H1 (cell line): ENCODE measurements around the gene MADD.

Experiments used
- CTCF ChIP-seq, 3 experiments: IDR thresholded peaks; 1 replicate in 2 of 3; 2 replicates in 1 of 3; pipeline versions ENCODE4 v1.5.1 to v1.6.1; 2011; ENCODE audit warnings: low read length in 3 of 3, mild to moderate bottlenecking in 3 of 3, inconsistent platforms in 2 of 3, low read depth in 1 of 3, moderate library complexity in 1 of 3; ENCODE audit not compliant: insufficient read depth in 1 of 3; ENCODE audit errors: control extremely low read depth in 1 of 3
- EP300 ChIP-seq, 2 experiments: IDR thresholded peaks; 1 replicate in 1 of 2; 2 replicates in 1 of 2; pipeline ENCODE4 v1.6.1; 2011 to 2012; ENCODE audit warnings: low read depth in 2 of 2, low read length in 2 of 2, mild to moderate bottlenecking in 2 of 2, borderline replicate concordance in 1 of 2, inconsistent platforms in 1 of 2, moderate library complexity in 1 of 2
- GTF2F1 ChIP-seq: IDR thresholded peaks from 2 replicates; pipeline ENCODE4 v1.6.1; 2012; ENCODE audit warnings: low read depth, low read length, improper control_type of control experiment, borderline replicate concordance
- JUND ChIP-seq: IDR thresholded peaks from 2 replicates; pipeline ENCODE4 v1.6.1; 2011; ENCODE audit warnings: mild to moderate bottlenecking, improper control_type of control experiment, low read length
- KDM5A ChIP-seq: fragments of 200-600 bp; IDR thresholded peaks from 2 replicates; pipeline ENCODE4 v1.7.1; 2012; ENCODE audit warnings: mild to moderate bottlenecking, low read length, inconsistent platforms, mixed read lengths
- PHF8 ChIP-seq: fragments of 200-600 bp; sonication (generic); conservative IDR thresholded peaks from 2 replicates; pipeline ENCODE4 v1.7.1; 2012; ENCODE audit warnings: low read depth, mild to moderate bottlenecking, inconsistent platforms, low read length, moderate library complexity
- POLR2A ChIP-seq, 2 experiments: IDR thresholded peaks; 1 replicate in 1 of 2; 2 replicates in 1 of 2; pipeline ENCODE4 v1.6.1; 2011; ENCODE audit warnings: low read depth in 2 of 2, low read length in 2 of 2, mild to moderate bottlenecking in 2 of 2; ENCODE audit errors: control extremely low read depth in 1 of 2
- POLR2AphosphoS5 ChIP-seq: IDR thresholded peaks from 2 replicates; pipeline ENCODE4 v1.6.1; 2011; ENCODE audit warnings: low read depth, low read length
- POU5F1 ChIP-seq: IDR thresholded peaks from 2 replicates; pipeline ENCODE4 v1.6.1; 2011; ENCODE audit warnings: low read depth, mild to moderate bottlenecking, low read length, moderate library complexity
- SP1 ChIP-seq: IDR thresholded peaks from 2 replicates; pipeline ENCODE4 v1.6.1; 2011; ENCODE audit warnings: low read depth, low read length

GRCh38 chr11:47373876-47374719 is 104.2 kb downstream of the MADD start:
- TF ChIP-seq KDM5A (no peak), GTF2F1 (no peak), CTCF (IDR thresholded peaks at IDR 0.05; ENCODE audit: control extremely low read depth in 1 of 3, insufficient read depth in 1 of 3, low read depth in 1 of 3, low read length in 3 of 3) (peak; percentile 90 to 97 (median 94)), JUND (peak; percentile 25; the same call in 1 of the 2 replicates), PHF8 (no peak), SP1 (no peak), POLR2A (IDR thresholded peaks at IDR 0.05; ENCODE audit: control extremely low read depth in 1 of 2, low read depth in 2 of 2, low read length in 2 of 2) (no peak), POU5F1 (no peak), POLR2AphosphoS5 (no peak), EP300 (IDR thresholded peaks at IDR 0.05; ENCODE audit: borderline replicate concordance in 1 of 2, low read depth in 2 of 2, low read length in 2 of 2) (no peak)
